SIG-M5 treated with dmso at 0.1 percent for 504 hours (cell line): Measurements from ENCODE around the gene CTBP2.

Experiments
- DNase-seq: peaks from one replicate; lab custom pipeline; 2025; ENCODE audit not compliant: unreplicated experiment; lab: John Stamatoyannopoulos, UW

The CTBP2 gene

DNA sequence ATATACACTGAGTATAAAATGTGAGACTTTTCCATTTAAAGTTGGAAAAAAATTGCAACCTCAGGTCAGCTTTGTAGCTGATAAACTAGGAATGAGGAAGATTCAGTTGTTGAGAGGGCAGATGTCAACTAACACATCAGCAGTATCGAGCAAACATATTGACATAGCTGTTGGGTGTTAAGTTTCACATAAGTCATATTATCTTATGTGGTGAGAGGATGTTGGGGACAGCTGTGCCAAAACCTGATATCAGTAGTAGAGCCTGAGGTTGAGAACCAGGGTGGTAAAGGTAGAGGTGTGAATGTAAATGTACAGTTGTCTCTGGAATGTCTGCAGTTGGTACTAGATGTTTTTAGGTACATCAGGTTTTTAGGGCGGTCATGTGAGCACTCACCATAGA is 213.4 kb downstream of the CTBP2 start:
- no peak for DNase-seq

DNA sequence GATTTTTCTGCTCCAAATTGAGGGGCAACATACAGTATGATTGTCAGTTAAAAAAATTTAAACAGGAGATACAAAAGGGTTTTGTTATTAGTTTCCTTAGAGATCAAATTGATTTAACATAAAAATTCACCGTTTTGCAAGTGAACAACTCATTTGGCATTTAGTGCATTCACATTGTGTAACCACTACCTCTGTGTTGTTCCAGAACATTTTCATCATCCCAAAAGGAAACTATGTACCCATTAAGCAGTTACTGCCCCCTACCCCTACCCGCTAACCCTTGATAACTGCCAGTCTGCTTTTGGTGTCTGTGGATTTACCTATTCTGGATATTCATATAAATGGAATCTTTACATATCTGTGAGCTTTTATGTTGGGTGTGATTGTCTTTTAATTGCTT is 215.4 kb downstream of the CTBP2 start:
- no peak for DNase-seq

DNA sequence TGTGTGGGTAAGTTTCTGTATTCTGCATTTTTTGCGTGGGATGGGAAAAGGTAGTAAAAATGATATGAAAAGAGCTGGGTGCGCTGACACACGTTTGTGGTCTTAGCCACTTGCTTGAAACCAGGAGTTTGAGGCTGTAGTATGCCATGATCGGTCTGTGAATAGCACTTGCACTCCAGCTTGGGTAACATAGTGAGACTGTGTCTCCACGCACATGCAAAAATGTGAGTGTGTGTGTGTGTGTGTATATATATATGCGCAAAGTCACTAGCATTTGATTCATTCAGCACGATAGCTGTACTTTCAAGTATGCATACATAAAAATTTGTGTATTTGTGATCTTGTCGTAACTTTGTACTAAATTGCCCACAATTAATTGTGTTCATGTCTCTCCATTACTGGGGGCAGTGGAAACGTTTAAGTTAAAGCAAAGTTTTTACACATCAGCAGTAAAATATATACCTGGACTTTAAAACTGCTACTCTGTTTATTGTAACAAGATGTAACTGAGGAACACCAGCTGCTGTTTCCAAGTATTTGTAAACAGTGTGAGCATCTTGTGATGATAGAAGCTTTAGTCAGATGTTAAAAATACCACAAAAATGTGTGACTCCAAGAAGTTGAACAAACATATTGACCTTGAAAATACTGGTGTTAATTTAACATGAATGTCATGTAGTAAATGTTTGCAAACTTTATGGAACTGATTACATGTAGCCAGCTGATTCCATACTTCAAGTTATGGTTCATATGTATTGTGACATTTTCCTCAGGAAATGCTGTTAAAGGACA is 216.9 kb downstream of the CTBP2 start:
- DNase-seq, result no peak

DNA sequence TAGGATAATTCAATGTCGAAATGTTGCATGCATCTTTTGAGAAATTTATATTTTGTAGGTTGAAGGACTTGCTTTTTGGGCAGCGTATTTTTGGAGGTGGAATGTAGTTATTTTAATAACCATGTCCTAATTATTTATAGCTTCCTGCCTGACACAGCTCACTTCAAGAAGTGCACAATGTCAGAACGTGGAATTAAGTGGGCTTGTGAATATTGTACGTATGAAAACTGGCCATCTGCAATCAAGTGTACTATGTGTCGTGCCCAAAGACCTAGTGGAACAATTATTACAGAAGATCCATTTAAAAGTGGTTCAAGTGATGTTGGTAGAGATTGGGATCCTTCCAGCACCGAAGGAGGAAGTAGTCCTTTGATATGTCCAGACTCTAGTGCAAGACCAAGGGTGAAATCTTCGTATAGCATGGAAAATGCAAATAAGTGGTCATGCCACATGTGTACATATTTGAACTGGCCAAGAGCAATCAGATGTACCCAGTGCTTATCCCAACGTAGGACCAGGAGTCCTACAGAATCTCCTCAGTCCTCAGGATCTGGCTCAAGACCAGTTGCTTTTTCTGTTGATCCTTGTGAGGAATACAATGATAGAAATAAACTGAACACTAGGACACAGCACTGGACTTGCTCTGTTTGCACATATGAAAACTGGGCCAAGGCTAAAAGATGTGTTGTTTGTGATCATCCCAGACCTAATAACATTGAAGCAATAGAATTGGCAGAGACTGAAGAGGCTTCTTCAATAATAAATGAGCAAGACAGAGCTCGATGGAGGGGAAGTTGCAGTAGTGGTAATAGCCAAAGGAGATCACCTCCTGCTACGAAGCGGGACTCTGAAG is 217.8 kb downstream of the CTBP2 start:
- no peak for DNase-seq

DNA sequence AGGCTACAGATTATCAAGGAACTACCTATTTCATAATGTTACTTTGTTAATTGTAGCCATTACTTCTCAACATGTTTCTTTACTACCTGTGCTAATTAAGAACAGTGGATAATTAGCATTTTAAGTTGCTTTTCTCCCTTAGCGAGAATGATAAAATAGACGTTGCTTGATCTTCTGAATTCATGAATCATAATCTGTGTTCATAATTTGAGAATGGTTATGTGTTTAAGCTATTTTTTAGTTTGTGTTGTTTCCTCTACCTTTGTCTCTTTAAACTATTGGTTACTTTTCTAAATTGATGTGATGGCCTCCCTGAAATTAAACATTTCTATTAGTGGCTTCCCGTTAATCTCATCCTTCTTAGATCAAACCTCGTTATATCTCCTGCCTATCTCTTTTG is 218.5 kb downstream of the CTBP2 start, which contains the start of gene ZRANB1:
ZRANB1 (plus strand) TSS at position 301 of the 400 bp plus-strand sequence. CDS start 371 bp downstream, outside the sequence.
- DNase-seq, result no peak

DNA sequence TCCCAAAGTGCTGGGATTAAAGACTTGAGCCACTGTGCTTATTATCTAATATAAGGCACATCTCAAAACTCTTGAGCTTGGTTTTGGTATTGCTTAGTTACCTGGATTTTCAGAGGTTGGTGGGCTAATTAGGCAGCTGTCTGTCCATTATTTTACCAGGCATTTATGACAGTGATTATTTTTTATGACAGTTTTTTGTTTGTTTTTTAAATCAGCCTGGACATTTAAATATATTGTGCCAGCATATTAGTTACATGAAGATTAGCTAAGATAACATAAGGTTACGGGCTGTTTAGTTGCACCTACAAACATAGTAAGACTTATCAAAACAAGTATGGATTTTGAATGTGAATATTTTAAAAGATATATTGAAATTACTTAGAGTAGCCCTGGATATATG is 221.1 kb downstream of the CTBP2 start:
- DNase-seq, result no peak

DNA sequence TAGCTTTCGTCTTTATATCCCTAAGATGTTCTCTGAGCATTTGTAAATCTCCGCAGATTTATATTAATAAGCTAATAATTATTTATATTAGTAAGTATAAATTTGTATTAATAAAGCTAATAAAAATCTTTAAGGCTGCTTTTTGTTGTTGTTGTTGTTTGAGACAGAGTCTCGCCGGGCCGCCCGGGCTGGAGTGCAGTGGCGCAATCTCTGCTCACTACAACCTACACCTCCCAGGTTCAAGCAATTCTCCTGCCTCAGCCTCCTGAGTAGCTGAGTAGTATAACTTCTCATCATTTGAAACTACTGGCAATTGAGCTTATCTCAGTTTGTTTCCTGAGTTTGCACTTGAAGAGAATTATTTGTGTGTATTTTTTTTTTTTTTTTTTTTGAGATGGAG is 223.6 kb downstream of the CTBP2 start:
- DNase-seq, result no peak

DNA sequence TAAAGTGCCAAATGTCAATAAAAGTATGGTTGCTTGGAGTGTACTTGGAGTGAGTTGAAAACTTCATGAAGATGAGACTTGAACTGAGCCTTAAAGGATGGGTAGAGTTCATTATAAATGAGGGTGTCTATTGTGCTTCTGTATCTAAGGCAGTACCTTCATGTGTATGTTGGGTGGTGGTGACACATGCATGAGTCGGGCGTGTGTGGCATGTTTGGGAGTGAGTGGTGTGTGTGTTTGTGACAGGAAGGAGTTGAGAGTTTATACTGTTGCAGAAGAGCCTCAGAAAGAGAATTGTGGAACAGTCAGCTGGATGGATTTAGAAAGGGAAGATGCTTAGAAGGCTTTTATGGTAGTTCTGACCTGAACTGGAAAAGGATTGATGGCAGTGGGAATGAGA is 224.4 kb downstream of the CTBP2 start:
- no peak for DNase-seq
